H1 (cell line): Measurements from ENCODE around the gene CAPG. TPM values are rescaled to one million over a fixed set of nuclear protein-coding genes. Genes with fewer than 3 reads are reported as not detected.
A peak's percentile ranks its signal among the peaks of the same experiment; 100 is the strongest.

Source experiments
- BACH1 ChIP-seq: IDR thresholded peaks from 2 replicates; pipeline ENCODE4 v1.6.1; 2012; ENCODE audit warnings: low read length, improper control_type of control experiment
- BCL11A ChIP-seq, 2 experiments: IDR thresholded peaks; one replicate each; pipeline ENCODE4 v1.6.1; 2011; ENCODE audit warnings: low read depth in 2 of 2, low read length in 2 of 2, mild to moderate bottlenecking in 2 of 2
- BRCA1 ChIP-seq: IDR thresholded peaks from 2 replicates; pipeline ENCODE4 v1.6.1; 2012; ENCODE audit warnings: low read depth, low read length, improper control_type of control experiment
- EGR1 ChIP-seq: IDR thresholded peaks from 2 replicates; pipeline ENCODE4 v1.6.1; 2011; ENCODE audit warnings: low read depth, low read length, borderline replicate concordance
- HDAC6 ChIP-seq: IDR thresholded peaks from one replicate; pipeline ENCODE4 v1.7.1; 2012; ENCODE audit warnings: low read depth, mild to moderate bottlenecking, inconsistent platforms, low read length, moderate library complexity
- JUND ChIP-seq: IDR thresholded peaks from 2 replicates; pipeline ENCODE4 v1.6.1; 2011; ENCODE audit warnings: mild to moderate bottlenecking, improper control_type of control experiment, low read length
- KDM1A ChIP-seq: fragments of 200-600, 300-600 bp; sonication (generic); IDR thresholded peaks from 2 replicates; pipeline ENCODE4 v1.7.1; 2016; ENCODE audit warnings: mild to moderate bottlenecking, low read length, borderline replicate concordance
- KDM4A ChIP-seq: IDR thresholded peaks from one replicate; pipeline ENCODE4 v1.7.1; 2012; ENCODE audit warnings: low read depth, mild to moderate bottlenecking, moderate library complexity, low read length, inconsistent platforms; ENCODE audit not compliant: severe bottlenecking
- MAFK ChIP-seq: IDR thresholded peaks from 2 replicates; pipeline ENCODE4 v1.6.1; 2012; ENCODE audit warnings: low read depth, mild to moderate bottlenecking, improper control_type of control experiment, low read length
- NRF1 ChIP-seq: IDR thresholded peaks from 2 replicates; pipeline ENCODE4 v1.6.1; 2011; ENCODE audit warnings: mild to moderate bottlenecking, low read depth, low read length, improper control_type of control experiment
- RNF2 ChIP-seq: fragments of 200-900, 300-1000 bp; sonication (generic); IDR thresholded peaks from 2 replicates; pipeline ENCODE4 v1.7.1; 2016; ENCODE audit warnings: borderline replicate concordance, low read depth, mild to moderate bottlenecking, antibody characterized with exemption, low read length; ENCODE audit not compliant: poor library complexity, severe bottlenecking; ENCODE audit errors: missing control alignments
- SP4 ChIP-seq: IDR thresholded peaks from 2 replicates; pipeline ENCODE4 v1.6.1; 2012; ENCODE audit warnings: low read length, inconsistent platforms
- SUZ12 ChIP-seq: fragments of 200-600 bp; sonication (generic); IDR thresholded peaks from 2 replicates; pipeline ENCODE4 v1.6.1; 2012; ENCODE audit warnings: mild to moderate bottlenecking, inconsistent platforms, low read length, moderate library complexity, mixed read lengths
- TAF1 ChIP-seq: IDR thresholded peaks from 2 replicates; pipeline ENCODE4 v1.6.1; 2011; ENCODE audit warnings: mild to moderate bottlenecking, low read depth, low read length
- TCF12 ChIP-seq: IDR thresholded peaks from 2 replicates; pipeline ENCODE4 v1.6.1; 2011; ENCODE audit warnings: low read depth, mild to moderate bottlenecking, low read length
- polyA plus RNA-seq, 7 experiments: library from polyadenylated mRNA; depleted of rRNA in 3 of 7; stranded (reverse) in 5 of 7; unstranded in 2 of 7; fragments of >200 nt in 5 of 7; fragments of 200-250 nt in 2 of 7; gene quantifications; 1 replicate in 5 of 7; 2 replicates in 1 of 7; 4 replicates in 1 of 7; pipeline versions ENCODE4 v1.2.1 to v1.2.3, GENCODE V29; 2011 to 2013; ENCODE audit warnings: missing spikeins in 2 of 7, mixed read lengths in 2 of 7
- total RNA-seq: library from RNA; stranded (reverse); fragmentation: NEBNext Ultra II Directional; extraction: Animal tissue kit (Norgen Biotek cat#: 25700); gene quantifications from 2 replicates; pipeline ENCODE4 v1.2.1, GENCODE V29; 2021
- TF ChIP-seq, protein P1 (sequence below): IDR thresholded peaks from 2 replicates; pipeline ENCODE4 v1.6.1; 2012; ENCODE audit warnings: inconsistent platforms
- TF ChIP-seq, protein P2 (sequence below), 3 experiments: IDR thresholded peaks; 1 replicate in 2 of 3; 2 replicates in 1 of 3; pipeline versions ENCODE4 v1.5.1 to v1.6.1; 2011; ENCODE audit warnings: low read length in 3 of 3, mild to moderate bottlenecking in 3 of 3, inconsistent platforms in 2 of 3, low read depth in 1 of 3, moderate library complexity in 1 of 3; ENCODE audit not compliant: insufficient read depth in 1 of 3; ENCODE audit errors: control extremely low read depth in 1 of 3

The CAPG gene
- total and polyA plus RNA-seq, 2 of the 8 experiments (the other 6 are each of a cell fraction or from before 2014, with no cell fraction given), result 80.5 to 89.0 TPM

DNA sequence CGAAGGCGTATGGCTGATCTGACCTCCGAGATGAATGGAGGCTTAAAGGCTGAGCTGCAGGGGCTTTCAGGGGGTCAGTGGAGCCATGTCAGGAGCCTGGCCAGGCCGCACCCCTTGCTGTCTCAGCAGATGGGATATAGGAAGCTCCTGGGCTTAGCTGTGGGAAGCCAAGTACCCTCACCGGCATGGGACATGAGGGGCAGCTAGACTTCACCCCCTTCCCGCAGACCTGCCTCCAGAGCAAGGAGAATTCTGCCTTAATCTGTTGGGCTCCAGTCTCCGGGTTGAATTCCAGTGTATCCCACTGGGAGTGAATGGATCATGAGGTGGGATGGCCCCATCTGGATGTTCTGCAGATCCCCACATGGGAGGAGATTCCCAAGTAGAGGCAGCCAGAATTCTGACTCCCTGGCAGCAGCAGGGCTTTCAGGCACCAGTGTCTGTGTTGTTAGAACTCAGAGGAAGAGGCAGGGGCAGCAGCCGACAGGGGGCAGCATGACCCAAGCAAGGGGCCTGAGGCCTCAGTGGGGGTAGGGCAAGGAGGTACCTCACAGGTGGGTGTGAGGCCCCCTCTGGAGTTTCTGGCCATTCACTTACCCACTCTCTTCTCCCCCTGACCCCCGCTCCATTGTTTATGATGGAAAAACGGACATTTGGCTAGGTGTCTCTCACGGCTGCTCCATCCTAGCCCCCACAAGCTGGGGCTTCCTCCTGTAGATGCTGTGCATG, 19.1 kb downstream of the CAPG start (continued):
- TF ChIP-seq NRF1 (no peak), KDM1A (no peak), EGR1 (no peak), RNF2 (no peak), SP4 (no peak), KDM4A (no peak), BRCA1 (no peak), SUZ12 (no peak), TCF12 (peak; percentile 54; the same call in 1 of the 2 replicates), BACH1 (no peak), JUND (peak; percentile 31; the same call in 1 of the 2 replicates), BCL11A (IDR thresholded peaks at IDR 0.05; ENCODE audit: low read depth in 2 of 2, low read length in 2 of 2) (no peak), TAF1 (no peak), HDAC6 (no peak), MAFK (no peak)
- TF ChIP-seq, protein P1, sequence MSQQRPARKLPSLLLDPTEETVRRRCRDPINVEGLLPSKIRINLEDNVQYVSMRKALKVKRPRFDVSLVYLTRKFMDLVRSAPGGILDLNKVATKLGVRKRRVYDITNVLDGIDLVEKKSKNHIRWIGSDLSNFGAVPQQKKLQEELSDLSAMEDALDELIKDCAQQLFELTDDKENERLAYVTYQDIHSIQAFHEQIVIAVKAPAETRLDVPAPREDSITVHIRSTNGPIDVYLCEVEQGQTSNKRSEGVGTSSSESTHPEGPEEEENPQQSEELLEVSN, result no peak
- TF ChIP-seq, protein P2, sequence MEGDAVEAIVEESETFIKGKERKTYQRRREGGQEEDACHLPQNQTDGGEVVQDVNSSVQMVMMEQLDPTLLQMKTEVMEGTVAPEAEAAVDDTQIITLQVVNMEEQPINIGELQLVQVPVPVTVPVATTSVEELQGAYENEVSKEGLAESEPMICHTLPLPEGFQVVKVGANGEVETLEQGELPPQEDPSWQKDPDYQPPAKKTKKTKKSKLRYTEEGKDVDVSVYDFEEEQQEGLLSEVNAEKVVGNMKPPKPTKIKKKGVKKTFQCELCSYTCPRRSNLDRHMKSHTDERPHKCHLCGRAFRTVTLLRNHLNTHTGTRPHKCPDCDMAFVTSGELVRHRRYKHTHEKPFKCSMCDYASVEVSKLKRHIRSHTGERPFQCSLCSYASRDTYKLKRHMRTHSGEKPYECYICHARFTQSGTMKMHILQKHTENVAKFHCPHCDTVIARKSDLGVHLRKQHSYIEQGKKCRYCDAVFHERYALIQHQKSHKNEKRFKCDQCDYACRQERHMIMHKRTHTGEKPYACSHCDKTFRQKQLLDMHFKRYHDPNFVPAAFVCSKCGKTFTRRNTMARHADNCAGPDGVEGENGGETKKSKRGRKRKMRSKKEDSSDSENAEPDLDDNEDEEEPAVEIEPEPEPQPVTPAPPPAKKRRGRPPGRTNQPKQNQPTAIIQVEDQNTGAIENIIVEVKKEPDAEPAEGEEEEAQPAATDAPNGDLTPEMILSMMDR (IDR thresholded peaks at IDR 0.05; ENCODE audit: control extremely low read depth in 1 of 3, insufficient read depth in 1 of 3, low read depth in 1 of 3, low read length in 3 of 3), result peak; percentile 89 to 94 (median 94)
